HG03097 (cell line): ENCODE data around the gene CD274.
"Not testable (repeated sequence)": the region's sequence is repeated elsewhere in the genome, so short reads cannot be mapped to it uniquely, and the experiment has no call there.

Experiments
- ATAC-seq: cut with Tn5 transposase; IDR thresholded peaks from one replicate; pipeline ENCODE4 v1.9.1; 2021; ENCODE audit not compliant: unreplicated experiment, low FRiP score

CD274 gene

DNA sequence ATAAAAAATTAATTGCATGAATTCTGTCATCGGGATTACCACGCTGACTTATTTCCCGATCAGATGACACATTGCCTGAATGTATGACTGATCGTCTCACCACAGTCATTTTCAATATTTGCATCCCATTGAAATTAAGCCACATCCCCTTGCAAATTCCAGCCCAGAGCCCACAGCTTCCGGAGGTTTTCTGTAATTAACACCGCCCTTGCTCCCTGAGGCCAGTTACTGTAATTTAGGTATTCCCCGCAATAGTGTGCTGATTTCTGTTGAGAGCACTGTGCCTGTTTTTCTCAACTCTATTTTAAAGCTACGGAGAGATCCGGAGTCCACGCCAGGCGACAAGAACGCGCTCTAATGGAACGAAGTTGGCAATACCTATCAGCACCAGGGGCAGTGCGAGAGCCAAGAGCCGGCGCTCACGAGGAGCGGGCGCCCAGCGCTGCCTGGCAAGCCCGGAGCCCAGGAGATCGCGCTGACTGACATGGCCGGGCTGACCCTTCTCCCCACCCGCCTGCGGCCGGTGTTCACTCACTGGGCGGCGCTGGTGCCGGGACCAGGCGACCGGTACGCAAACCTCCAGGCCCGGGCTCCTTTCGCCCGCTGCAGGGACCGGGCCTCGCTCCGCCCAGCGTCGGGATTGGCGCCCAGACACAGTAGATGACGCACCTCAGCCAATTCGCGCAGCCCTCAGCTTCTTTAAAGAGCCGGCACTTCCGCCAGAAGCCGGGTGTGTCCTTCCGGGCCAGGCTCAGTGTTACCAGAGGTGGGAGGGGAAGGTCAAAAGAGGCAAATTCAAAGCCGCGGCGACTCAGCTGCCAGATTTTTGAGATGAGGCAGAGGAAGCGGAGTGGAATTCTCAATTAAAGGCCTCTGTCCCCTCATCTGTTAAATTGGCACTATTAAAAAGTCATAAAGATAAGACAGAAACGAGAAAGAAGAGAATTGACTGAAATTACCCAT, 12.8 kb upstream of the CD274 start, which contains the start of gene PLGRKT:
Gene PLGRKT (minus strand): TSS at position 672 of the 963 bp plus-strand sequence. CDS start 5,948 bp downstream, outside the sequence.
- peak; percentile 88 for ATAC-seq

DNA sequence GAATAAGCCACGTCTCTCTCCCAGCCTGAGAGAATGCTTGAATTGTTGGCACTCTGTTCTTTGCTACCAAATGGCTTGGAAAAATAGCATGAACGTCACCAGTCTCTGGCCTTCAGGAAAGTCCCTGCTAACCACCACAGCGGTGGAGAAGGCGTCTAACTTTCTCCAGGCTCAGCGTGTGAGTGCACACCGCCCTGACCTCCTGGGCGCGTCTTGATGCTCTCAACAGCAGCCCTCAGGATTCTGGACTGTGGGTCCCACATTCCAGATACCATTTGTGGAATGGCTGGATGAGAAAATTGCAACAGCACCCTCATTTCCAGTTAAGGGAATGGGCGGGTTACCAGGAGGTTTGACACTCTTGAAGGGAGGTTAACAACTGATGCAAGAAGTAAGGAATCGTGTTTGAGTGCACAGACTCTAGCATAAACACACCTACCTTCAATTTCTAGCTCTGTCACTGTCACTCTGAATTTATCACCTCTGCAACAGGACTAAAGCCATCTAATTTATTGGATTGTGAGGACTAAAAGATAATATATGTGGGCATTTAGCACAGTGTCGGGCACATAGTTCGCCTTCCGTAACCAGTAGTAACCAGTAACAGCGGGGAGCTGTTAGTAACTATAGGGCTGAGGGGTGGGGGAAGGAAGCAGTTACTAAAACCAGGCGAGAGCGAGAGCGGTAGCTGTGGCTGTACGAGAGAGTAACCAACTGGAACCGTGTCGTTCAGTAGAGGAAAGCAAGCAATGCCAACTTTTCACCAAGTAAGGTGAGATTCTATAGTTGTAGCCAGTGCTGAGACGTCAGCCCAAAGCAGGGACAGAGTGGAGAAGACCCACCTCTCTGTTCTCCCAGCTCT, 11.8 kb upstream of the CD274 start:
- peak; percentile 51 for ATAC-seq

DNA sequence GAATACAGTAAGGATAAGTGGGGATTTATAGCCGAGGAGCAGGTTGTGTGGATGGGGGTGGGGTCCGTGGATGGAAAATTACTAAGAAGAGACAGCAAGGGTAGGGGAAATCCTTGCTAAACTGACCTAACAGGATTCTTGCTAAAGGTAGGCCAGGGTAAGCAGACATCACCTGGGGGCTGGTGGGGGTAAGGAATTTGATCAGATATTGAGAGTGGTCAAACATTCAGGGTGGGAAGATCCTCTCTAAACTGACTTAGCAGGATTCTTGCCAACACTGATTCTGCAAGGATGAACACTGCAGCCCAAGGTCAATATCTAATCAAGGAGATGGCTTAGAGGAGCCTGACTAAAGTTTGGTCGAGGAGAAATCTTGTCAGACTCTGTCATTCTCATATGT, 9.9 kb upstream of the CD274 start:
- ATAC-seq: no peak

DNA sequence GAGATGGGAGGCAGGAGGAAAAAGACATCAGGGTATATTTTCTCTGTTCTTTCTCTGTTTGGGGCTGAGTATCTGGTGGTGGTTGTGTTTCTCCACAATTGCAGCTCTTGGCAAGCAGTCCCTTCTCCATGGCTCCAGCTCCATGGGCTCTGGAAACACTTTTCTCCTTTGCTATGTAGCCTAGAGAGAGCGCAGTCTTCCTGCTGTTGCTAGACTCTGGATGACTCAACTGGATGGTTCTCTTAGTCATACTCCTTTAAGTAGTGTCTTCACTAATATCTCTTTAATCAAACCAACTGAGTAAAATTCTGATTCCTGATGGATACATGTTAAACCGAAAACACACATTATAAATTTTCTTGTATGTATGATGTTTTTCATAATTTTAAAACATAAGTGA, 9.3 kb upstream of the CD274 start:
- no peak for ATAC-seq

DNA sequence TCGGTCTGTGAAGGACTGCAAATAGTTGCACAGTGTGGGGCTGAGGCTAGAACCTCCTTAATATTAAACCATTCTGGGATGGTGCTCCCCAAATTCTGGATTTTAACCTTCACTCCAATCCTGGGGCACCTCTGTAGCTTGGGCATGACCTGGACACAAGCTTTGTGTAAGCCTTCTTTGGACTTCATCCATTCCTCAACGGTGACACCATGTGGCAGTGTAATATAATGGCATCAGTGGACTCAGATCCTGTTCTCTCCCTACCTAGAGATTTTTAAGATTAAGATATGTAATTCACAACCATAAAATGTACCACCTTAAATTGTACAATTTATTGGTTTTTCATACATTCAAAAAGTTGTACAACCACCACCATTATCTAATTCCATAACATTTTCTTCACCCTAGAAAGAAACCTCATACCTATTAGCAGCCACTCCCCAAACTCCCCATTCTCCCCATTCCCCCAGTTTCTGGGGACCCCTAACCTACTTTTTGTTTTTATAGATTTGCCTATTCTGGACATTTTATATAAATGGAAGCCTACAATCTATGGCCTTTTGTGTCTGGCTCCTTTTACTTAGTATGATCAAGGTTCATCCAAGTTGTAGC, 7.8 kb upstream of the CD274 start:
- ATAC-seq: no peak

DNA sequence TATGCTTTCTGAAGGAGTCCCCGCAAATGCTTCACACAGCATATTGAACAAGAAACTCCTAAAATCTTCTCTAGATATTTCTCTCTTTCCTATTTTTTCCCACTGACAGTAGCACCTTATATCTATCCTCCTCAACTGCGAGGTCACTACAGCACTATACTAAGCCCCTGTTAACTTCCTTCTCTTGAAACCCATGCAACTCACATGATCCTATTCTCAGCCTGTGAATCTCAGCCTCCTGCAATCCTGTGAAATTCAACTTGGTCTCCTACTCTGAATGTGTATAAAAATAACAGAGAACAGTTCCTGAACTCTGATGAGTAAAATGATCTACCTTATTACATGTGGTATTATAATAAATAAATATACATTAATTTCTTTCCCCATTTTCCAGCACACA, 6.5 kb upstream of the CD274 start:
- ATAC-seq: no peak

DNA sequence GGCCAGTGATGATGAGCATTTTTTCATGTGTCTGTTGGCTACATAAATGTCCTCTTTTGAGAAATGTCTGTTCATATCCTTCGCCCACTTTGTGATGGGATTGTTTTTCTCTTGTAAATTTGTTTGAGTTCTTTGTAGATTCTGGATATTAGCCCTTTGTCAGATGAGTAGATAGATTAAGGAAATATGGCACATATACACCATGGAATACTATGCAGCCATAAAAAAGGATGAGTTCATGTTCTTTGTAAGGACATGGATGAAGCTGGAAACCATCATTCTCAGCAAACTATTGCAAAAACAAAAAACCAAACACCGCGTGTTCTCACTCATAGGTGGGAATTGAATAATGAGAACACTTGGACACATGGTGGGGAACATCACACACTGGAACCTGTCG, 5.2 kb upstream of the CD274 start:
- not testable (repeated sequence) for ATAC-seq

DNA sequence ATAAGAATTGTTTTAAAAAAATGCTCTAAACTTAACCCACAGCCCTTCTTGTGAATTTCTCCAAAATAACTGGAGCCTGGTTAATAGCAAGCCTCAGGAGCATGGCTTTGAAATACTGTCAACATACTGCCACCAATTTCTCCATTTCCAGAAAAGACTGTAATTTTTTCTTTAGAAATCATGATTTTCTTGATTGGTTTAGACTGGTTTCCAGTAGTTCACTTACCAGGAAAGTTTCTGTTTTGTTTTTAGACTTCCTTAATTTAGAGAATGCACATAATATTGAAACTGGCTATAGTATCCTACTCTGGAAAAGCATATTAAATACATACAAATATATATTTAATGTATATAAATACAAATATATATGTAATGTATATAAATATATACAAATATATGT, 4.5 kb upstream of the CD274 start:
- no peak for ATAC-seq

DNA sequence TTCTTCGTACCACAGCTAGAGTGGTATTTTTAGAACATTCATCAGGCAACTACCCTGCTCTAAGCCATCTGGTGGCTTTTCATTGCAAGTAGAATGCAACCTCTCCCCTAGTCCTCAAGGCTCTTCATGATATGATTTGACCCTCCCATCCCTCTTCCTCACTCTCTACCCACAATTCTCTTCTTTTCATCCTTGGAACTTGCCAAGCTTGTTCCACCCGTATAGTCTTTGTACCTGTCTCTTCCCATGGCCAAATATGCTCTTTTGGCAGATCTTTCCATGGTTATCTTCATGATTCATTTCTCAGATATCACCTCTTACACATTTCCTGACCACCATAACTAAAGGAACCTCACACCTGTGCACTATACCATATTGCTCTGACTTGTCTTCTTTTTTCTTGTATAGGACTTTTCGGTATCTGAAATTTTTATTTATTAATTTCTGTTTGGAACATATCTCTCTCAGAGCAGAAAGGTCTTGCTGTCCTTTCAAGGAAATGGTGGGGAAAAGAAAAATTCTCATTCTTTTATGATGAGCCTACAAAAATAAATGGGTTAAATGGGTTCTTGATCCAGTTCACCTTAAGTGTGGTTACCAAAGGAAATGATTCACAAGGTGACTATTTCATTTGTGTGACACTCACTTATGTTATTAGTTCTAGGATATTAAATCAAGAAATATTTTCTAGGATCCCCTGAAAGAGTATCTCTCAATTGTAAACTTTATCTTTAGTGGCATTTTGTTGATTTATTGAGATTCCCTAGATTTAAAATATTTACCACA, 3.7 kb upstream of the CD274 start:
- ATAC-seq: no peak

DNA sequence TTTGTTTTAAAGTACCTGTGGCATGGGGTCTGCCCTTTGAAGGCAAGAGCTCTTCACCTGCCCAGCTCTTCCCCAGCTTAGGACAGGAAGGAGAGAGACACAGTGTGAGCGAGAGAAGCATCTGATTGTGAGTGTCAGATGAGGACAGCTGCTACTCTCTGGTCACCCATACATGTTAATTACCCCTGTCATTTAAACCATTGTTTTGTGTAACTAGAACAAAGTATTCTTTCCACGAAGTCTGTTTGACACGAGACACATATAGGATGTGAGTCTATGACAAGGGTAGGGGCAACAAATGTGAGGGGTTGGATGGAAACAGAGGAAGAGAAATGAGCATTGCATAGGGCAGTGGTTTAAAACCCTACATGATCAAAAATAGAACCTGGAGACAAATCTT, 3.0 kb upstream of the CD274 start:
- no peak for ATAC-seq

DNA sequence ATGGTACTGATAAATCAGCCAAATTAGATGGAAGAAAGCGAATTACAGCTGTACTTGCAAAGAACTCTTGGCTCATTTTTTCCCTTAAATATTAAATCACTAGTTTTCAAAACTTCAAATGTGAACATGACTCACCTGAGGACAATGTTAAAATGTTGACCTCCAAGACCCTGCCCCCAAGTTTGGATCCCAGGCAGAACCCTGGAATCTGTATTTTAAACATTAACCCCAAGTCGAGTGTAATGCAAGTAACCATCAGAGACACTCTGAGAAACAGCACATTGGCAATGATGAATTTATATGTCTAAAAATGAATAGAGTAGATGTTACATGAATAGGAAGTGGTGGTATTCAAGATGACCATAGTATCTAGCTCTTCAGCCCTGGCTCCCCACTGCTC, 2.3 kb upstream of the CD274 start:
- ATAC-seq: no peak

DNA sequence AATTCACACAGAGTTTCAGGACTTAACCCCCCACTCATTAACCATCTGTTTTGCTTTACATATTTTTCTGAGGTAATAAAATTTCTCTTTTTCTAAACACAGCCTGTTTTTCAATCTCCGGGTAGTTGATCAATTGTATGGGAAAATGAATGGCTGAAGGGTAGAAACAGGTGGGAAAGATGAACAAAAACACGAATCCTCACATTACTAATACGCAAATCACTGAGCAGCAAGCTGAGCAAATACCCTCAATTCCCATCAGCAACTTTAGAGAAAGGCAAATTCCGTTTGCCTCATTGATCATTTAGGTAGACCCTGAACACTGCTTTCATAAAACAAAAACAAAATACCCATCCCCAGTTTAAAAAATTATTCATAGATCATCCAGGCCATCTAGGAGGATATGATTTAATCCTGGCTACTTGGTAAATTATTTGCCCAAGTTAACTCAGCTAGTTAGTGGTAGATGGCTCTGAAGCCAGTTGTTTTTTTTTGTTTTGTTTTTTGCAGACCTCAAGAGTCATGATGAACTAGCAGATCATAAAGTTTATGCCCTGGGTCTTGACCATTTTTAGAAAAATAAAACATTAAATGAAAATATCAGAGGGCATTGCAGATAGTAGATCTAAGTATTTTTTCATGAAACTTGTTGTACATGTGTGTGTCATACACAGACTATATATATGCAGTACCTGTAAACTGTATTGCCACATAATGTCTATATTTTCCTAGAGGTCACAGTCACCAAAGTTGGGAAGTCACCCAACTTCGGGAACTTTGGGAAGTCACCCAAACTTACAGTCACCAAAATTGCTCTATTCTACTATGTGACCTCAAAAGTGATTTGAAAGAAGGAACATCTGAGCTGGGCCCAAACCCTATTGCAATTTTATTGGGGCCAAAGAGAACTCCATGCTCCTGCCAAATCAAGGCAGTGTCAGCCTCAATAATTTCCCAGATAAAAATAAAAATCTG, 1.6 kb upstream of the CD274 start:
- ATAC-seq: no peak

DNA sequence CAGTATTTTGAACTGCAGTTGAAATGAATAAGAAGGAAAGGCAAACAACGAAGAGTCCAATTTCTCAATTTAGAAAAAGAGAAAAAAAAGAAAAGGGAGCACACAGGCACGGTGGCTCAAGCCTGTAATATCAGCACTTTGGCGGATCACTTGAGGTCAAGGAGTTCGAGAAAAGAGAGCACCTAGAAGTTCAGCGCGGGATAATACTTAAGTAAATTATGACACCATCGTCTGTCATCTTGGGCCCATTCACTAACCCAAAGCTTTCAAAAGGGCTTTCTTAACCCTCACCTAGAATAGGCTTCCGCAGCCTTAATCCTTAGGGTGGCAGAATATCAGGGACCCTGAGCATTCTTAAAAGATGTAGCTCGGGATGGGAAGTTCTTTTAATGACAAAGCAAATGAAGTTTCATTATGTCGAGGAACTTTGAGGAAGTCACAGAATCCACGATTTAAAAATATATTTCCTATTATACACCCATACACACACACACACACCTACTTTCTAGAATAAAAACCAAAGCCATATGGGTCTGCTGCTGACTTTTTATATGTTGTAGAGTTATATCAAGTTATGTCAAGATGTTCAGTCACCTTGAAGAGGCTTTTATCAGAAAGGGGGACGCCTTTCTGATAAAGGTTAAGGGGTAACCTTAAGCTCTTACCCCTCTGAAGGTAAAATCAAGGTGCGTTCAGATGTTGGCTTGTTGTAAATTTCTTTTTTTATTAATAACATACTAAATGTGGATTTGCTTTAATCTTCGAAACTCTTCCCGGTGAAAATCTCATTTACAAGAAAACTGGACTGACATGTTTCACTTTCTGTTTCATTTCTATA, 602 bp upstream of the CD274 start:
- peak; percentile 1 for ATAC-seq

DNA sequence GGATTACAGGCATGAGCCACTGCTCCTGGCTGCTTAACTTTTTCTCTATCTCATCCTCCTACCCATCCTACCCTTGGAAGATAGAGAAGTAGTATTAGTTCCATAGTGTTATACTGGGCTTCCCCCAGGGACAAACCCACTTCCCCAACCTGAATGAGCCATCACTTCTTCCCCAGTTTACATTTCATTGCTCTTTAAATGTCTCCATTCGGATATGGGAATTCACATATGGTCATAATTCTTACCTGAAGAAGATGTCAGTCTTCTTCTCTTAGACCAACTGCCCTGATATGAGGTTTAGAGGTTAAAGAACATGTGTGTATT, 1.9 kb downstream of the CD274 start:
- ATAC-seq: no peak

DNA sequence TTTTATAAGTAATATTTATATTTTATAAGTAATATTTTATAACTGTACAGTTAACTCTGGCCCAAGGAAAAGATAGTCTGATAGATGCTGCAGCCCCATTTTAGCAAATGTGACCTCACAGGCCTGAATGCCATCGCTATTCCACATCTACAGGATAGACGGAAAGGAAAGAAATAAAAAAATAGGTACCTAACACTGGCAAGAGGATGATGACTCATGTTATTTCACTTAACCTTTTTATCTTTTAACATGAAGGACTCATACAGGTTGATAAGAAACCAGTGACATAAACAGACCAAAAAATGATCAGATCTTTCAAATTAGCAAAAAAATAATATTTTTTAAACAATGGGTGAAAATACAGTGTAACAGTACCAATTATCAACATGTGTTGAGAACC, 2.7 kb downstream of the CD274 start:
- ATAC-seq: no peak

DNA sequence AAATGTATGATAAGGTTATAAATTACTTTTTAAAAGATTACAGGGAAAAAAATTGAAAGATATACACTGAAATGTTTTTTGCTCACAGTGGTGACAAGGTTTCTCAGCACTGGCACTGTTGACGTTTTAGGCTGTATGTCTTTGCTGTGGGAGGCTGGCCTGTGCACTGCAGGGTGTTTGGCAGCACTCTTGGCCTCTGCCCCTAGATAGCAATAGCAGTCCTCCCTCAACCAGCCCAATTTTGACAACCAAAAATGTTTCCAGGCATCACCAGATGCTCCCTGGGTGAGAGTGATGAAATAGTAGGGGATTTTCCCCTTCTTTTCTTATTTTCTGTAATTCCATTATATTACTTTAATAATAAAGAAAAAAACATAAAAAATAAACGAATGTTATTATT, 3.3 kb downstream of the CD274 start:
- no peak for ATAC-seq

DNA sequence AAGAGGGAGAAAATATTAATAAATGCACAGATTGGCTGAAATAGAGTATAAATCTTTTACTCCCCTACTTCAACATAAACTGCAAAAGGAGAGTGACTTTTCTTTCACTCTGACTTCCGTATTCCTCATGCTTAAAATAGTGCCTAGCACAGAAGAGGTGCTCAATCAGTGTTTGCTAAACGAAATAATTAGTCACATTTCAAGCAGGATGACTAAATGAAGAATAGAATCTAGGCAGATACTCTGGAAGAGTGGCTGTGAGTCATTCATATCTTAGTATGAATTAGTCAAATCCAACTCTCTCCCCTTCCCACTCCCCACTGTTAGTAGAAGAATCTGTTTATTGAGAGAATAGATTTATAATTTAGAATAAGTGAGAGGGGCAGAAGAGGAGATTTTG, 4.8 kb downstream of the CD274 start:
- no peak for ATAC-seq

DNA sequence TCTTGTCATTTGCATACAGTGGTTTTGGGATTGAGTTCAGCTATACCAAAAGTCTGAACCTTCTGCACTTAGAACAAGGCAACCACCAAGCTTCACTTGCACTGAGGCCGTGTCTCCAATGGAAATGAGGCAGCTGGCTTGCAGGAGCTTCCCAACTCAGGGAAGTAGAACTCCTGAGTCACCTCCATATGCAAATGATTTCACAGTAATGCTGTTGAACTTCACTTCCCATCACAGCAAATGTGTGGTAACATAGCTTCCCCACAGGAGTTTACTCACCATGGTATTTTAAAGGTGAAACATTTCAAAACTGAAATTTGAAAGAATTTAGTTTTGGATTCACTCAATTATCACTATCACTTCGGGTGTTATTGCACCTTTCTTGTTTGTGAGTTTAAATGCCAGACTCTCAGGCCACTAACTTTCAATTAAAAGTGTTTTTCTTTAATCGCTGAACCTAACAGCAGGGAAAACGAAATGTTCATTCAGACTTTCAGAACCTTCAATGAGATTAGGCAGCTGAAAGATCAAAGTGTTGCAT, 9.0 kb downstream of the CD274 start:
- peak; percentile 47 for ATAC-seq
